Measurements from ENCODE around the gene KIF7.

Gene KIF7

GRCh38 chr15:89664441-89665350 lies 9.4 kb upstream of the KIF7 start:
- H3K4me3 ChIP-seq (ENCODE audit: low read depth, low read length) = no peak overlapping the region
- TF ChIP-seq CTCF (IDR thresholded peaks at IDR 0.05; ENCODE audit: borderline replicate concordance, insufficient read depth, low read depth, low read length) = no peak

GRCh38 chr15:89662893-89663626 lies 7.8 kb upstream of the KIF7 start:
- no peak for TF ChIP-seq CTCF (IDR thresholded peaks at IDR 0.05; ENCODE audit: borderline replicate concordance, insufficient read depth, low read depth, low read length)
- no peak overlapping the region for H3K4me3 ChIP-seq (ENCODE audit: low read depth, low read length)

- no peak for TF ChIP-seq CTCF (IDR thresholded peaks at IDR 0.05; ENCODE audit: borderline replicate concordance, insufficient read depth, low read depth, low read length)
- H3K4me3 ChIP-seq (ENCODE audit: low read depth, low read length) = no peak overlapping the region
These were observed 5.3 kb upstream of the KIF7 start for GRCh38 chr15:89660556-89660955.

GRCh38 chr15:89659295-89659694 lies 4.0 kb upstream of the KIF7 start:
- no peak for TF ChIP-seq CTCF (IDR thresholded peaks at IDR 0.05; ENCODE audit: borderline replicate concordance, insufficient read depth, low read depth, low read length)
- no peak overlapping the region for H3K4me3 ChIP-seq (ENCODE audit: low read depth, low read length)

GRCh38 chr15:89657686-89658200 lies 2.5 kb upstream of the KIF7 start:
- no peak overlapping the region for H3K4me3 ChIP-seq (ENCODE audit: low read depth, low read length)
- no peak for TF ChIP-seq CTCF (IDR thresholded peaks at IDR 0.05; ENCODE audit: borderline replicate concordance, insufficient read depth, low read depth, low read length)

GRCh38 chr15:89656116-89656815 lies 999 bp upstream of the KIF7 start:
- TF ChIP-seq CTCF (IDR thresholded peaks at IDR 0.05; ENCODE audit: borderline replicate concordance, insufficient read depth, low read depth, low read length) = no peak
- no peak overlapping the region for H3K4me3 ChIP-seq (ENCODE audit: low read depth, low read length)

Measured in GM12875 (cell line).